Activated CD4-positive, alpha-beta T cell treated with anti-CD3 and anti-CD28 coated beads, Interleukin-10, Interleukin-2, amounts not matched to agents 100 ng/mL and 50 ng/mL, durations not matched to agents 16 hours and 8 hours (primary cell): ENCODE data around the gene RCN1.
"Not testable (repeated sequence)": the region's sequence is repeated elsewhere in the genome, so short reads cannot be mapped to it uniquely, and the experiment has no call there.

Source experiments
- DNase-seq: peaks from one replicate; pipeline ENCODE4 v3.0.0-alpha.2; 2020

RCN1 gene

GRCh38 chr11:32080361-32080980, 10.4 kb upstream of the RCN1 start:
- DNase-seq, result no peak

GRCh38 chr11:32081129-32081641, 9.7 kb upstream of the RCN1 start:
- no peak for DNase-seq

GRCh38 chr11:32081901-32082300, 9.0 kb upstream of the RCN1 start:
- DNase-seq, result no peak

GRCh38 chr11:32082346-32082986, 8.4 kb upstream of the RCN1 start:
- DNase-seq, result no peak

GRCh38 chr11:32087597-32087996, 3.3 kb upstream of the RCN1 start:
- DNase-seq, result no peak

- DNase-seq, result peak; percentile 43
Observed at GRCh38 chr11:32088117-32088941, 2.5 kb upstream of the RCN1 start.

GRCh38 chr11:32092581-32093170, 1.8 kb downstream of the RCN1 start:
- no peak for DNase-seq

GRCh38 chr11:32094923-32095322, 4.0 kb downstream of the RCN1 start:
- no peak for DNase-seq

- peak; percentile 47 for DNase-seq
Observed at GRCh38 chr11:32098142-32098903, 7.4 kb downstream of the RCN1 start.

- no peak for DNase-seq
Observed at GRCh38 chr11:32099516-32099915, 8.6 kb downstream of the RCN1 start.

- DNase-seq, result no peak
Observed at GRCh38 chr11:32100495-32100894, 9.6 kb downstream of the RCN1 start.

GRCh38 chr11:32101791-32102190, 10.9 kb downstream of the RCN1 start:
- DNase-seq, result no peak

GRCh38 chr11:32103121-32103719, 12.3 kb downstream of the RCN1 start:
- DNase-seq, result not testable (repeated sequence)

- DNase-seq, result no peak
Observed at GRCh38 chr11:32103941-32104340, 13.1 kb downstream of the RCN1 start.

- no peak for DNase-seq
Observed at GRCh38 chr11:32105871-32106560, 15.1 kb downstream of the RCN1 start.

- peak; percentile 55 for DNase-seq
Observed at GRCh38 chr11:32107647-32108046, 16.8 kb downstream of the RCN1 start.

GRCh38 chr11:32108576-32108975, 17.7 kb downstream of the RCN1 start:
- no peak for DNase-seq

- DNase-seq, result no peak
Observed at GRCh38 chr11:32109138-32109537, 18.3 kb downstream of the RCN1 start.

GRCh38 chr11:32109592-32109991, 18.7 kb downstream of the RCN1 start:
- no peak for DNase-seq

GRCh38 chr11:32110795-32111194, 19.9 kb downstream of the RCN1 start:
- DNase-seq, result no peak

GRCh38 chr11:32113200-32113919, 22.5 kb downstream of the RCN1 start:
- no peak for DNase-seq
